Astrocyte (in vitro differentiated cells and primary cell): Measurements from ENCODE around the gene PPP2R2B. TPM values are rescaled to one million over a fixed set of nuclear protein-coding genes. Genes with fewer than 3 reads are reported as not detected.

Experiments used
- DNase-seq: peaks from one replicate; pipeline ENCODE4 v3.0.0-alpha.2; 2010; ENCODE audit warnings: low read depth
- FAIRE-seq: peaks from 2 replicates; lab custom pipeline; 2011; peaks lifted over from hg19 to GRCh38; lab: Jason Lieb, UNC
- H2AFZ ChIP-seq: 2 replicates; pipeline ENCODE4 v1.6.0; 2012; ENCODE audit warnings: low read depth, low read length, inconsistent platforms
- H3K27ac ChIP-seq: 2 replicates; pipeline ENCODE4 v1.5.1; 2011; ENCODE audit warnings: low read depth, low read length, inconsistent platforms
- H3K27me3 ChIP-seq: 2 replicates; pipeline ENCODE4 v1.6.0; 2011; ENCODE audit warnings: low read length, inconsistent platforms; ENCODE audit not compliant: insufficient read depth
- H3K36me3 ChIP-seq: 2 replicates; pipeline ENCODE4 v1.5.1; 2011; ENCODE audit warnings: low read length, inconsistent platforms; ENCODE audit not compliant: insufficient read depth
- H3K4me1 ChIP-seq: 2 replicates; pipeline ENCODE4 v1.5.1; 2011; ENCODE audit warnings: low read length, inconsistent platforms; ENCODE audit not compliant: insufficient read depth
- H3K4me2 ChIP-seq: 2 replicates; pipeline ENCODE4 v1.6.0; 2012; ENCODE audit warnings: low read length, inconsistent platforms
- H3K4me3 ChIP-seq: 2 replicates; pipeline ENCODE4 v1.5.1; 2011; ENCODE audit warnings: low read depth, mild to moderate bottlenecking, low read length, inconsistent platforms; ENCODE audit not compliant: insufficient read depth
- H3K79me2 ChIP-seq: 2 replicates; pipeline ENCODE4 v1.6.0; 2012; ENCODE audit warnings: mild to moderate bottlenecking, low read length, inconsistent platforms; ENCODE audit not compliant: insufficient read depth
- H3K9ac ChIP-seq: 2 replicates; pipeline ENCODE4 v1.6.0; 2012; ENCODE audit warnings: mild to moderate bottlenecking, low read length, inconsistent platforms
- H3K9me3 ChIP-seq: 2 replicates; pipeline ENCODE4 v1.5.1; 2012; ENCODE audit warnings: low read depth, mild to moderate bottlenecking, low read length, inconsistent platforms; ENCODE audit not compliant: insufficient read depth
- H4K20me1 ChIP-seq: 2 replicates; pipeline ENCODE4 v1.6.0; 2012; ENCODE audit warnings: low read length, inconsistent platforms; ENCODE audit not compliant: insufficient read depth
- H3K27ac Mint-ChIP-seq: one replicate; pipeline ENCODE4 v1.8.0; 2021; ENCODE audit warnings: mild to moderate bottlenecking, mixed read lengths; ENCODE audit not compliant: unreplicated experiment
- H3K27me3 Mint-ChIP-seq: one replicate; pipeline ENCODE4 v1.8.0; 2021; ENCODE audit warnings: low read depth, mixed read lengths; ENCODE audit not compliant: unreplicated experiment
- H3K36me3 Mint-ChIP-seq: one replicate; pipeline ENCODE4 v1.8.0; 2021; ENCODE audit warnings: low read depth, mixed read lengths; ENCODE audit not compliant: unreplicated experiment
- H3K4me1 Mint-ChIP-seq: one replicate; pipeline ENCODE4 v1.8.0; 2021; ENCODE audit warnings: low read depth, mixed read lengths; ENCODE audit not compliant: unreplicated experiment
- H3K4me3 Mint-ChIP-seq: one replicate; pipeline ENCODE4 v1.8.0; 2021; ENCODE audit warnings: mild to moderate bottlenecking, moderate library complexity, mixed read lengths; ENCODE audit not compliant: unreplicated experiment
- H3K9me3 Mint-ChIP-seq: one replicate; pipeline ENCODE4 v1.8.0; 2021; ENCODE audit warnings: mild to moderate bottlenecking, mixed read lengths; ENCODE audit not compliant: unreplicated experiment
- EZH2 ChIP-seq: IDR thresholded peaks from 2 replicates; pipeline ENCODE4 v1.6.1; 2012; ENCODE audit warnings: mild to moderate bottlenecking, low read length, inconsistent platforms; ENCODE audit not compliant: insufficient read depth
- total RNA-seq: library from RNA; stranded (reverse); gene quantifications from 2 replicates; pipeline ENCODE4 v1.2.1, GENCODE V29; 2021
- TF ChIP-seq, protein P1 (sequence below): IDR thresholded peaks from 2 replicates; pipeline ENCODE4 v1.5.1; 2011; ENCODE audit warnings: low read depth, mild to moderate bottlenecking, inconsistent platforms, low read length, moderate library complexity; ENCODE audit not compliant: insufficient read depth

PPP2R2B gene
- total RNA-seq, 1 donor from 2014 or later: 5.2 TPM

DNA sequence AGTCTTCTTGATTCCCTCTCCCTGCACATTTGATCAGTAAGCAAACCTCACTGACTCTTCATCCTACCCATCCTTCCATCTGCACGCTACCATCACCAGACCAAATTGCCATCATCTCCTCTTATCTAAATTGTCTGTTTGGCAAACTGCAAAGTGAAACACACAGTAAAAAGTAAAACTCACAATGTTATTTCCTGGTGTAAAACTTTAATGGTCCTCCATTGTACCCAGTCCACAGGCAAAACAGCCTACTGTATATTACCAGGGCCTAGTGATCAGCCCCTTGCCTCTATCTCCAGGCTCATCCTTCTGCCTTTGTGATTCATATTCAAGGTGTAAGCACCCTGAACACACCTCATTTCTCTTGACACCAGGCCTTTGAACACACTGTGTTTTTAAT is 279.3 kb downstream of the PPP2R2B start:
- Histone ChIP-seq H3K4me2 (no peak overlapping the region), H3K27me3 (no peaks in the 10 kb centered on the region), H3K79me2 (no peaks in the 10 kb centered on the region), H2AFZ (no peak overlapping the region), H3K9me3 (no peaks in the 10 kb centered on the region), H3K4me3 (no peak overlapping the region), H4K20me1 (no peaks in the 10 kb centered on the region), H3K27ac (no peak overlapping the region), H3K4me1 (no peaks in the 10 kb centered on the region), H3K9ac (no peak overlapping the region), H3K36me3 (no peaks in the 10 kb centered on the region)
- H3K36me3 Mint-ChIP-seq: no peaks in the 10 kb centered on the region
- H3K27me3 Mint-ChIP-seq: no peaks in the 10 kb centered on the region
- TF ChIP-seq, protein P1, sequence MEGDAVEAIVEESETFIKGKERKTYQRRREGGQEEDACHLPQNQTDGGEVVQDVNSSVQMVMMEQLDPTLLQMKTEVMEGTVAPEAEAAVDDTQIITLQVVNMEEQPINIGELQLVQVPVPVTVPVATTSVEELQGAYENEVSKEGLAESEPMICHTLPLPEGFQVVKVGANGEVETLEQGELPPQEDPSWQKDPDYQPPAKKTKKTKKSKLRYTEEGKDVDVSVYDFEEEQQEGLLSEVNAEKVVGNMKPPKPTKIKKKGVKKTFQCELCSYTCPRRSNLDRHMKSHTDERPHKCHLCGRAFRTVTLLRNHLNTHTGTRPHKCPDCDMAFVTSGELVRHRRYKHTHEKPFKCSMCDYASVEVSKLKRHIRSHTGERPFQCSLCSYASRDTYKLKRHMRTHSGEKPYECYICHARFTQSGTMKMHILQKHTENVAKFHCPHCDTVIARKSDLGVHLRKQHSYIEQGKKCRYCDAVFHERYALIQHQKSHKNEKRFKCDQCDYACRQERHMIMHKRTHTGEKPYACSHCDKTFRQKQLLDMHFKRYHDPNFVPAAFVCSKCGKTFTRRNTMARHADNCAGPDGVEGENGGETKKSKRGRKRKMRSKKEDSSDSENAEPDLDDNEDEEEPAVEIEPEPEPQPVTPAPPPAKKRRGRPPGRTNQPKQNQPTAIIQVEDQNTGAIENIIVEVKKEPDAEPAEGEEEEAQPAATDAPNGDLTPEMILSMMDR: no peak
- no peak for TF ChIP-seq EZH2
- no peak overlapping the region for H3K27ac Mint-ChIP-seq
- no peak for FAIRE-seq
- DNase-seq: no peak
- H3K4me3 Mint-ChIP-seq: no peak overlapping the region
- H3K4me1 Mint-ChIP-seq: no peaks in the 10 kb centered on the region
- no peaks in the 10 kb centered on the region for H3K9me3 Mint-ChIP-seq

DNA sequence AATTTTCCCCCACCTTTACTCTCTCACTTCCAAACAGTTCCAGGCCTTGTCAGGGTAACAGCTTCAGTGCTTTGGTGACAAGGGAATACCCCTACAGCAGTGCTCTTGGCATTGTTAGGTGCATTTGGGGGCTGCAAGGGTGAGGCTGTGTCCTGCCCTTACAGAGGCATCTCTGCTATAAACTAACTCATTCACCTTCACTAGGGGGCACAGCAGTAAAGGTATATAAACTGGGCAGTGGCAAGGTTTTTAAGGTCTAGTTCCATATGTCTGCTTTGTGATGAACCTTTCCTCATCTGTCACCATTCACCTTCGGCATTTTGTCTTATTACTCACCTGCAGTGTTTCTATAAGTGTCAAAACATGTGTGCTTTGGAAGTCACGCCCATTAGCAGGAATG is 283.5 kb downstream of the PPP2R2B start:
- no peaks in the 10 kb centered on the region for H3K27me3 ChIP-seq
- no peaks in the 10 kb centered on the region for H3K4me1 ChIP-seq
- no peak overlapping the region for H3K9ac ChIP-seq
- H3K4me3 ChIP-seq: no peak overlapping the region
- DNase-seq (no peak), FAIRE-seq (no peak)
- H3K4me2 ChIP-seq: no peak overlapping the region
- no peak overlapping the region for H3K27ac ChIP-seq
- no peak overlapping the region for H3K4me3 Mint-ChIP-seq
- no peak overlapping the region for H2AFZ ChIP-seq
- H3K36me3 Mint-ChIP-seq: no peaks in the 10 kb centered on the region
- H3K4me1 Mint-ChIP-seq: peaks cover 5% of the 10 kb centered on the region
- no peaks in the 10 kb centered on the region for H3K27me3 Mint-ChIP-seq
- H3K79me2 ChIP-seq: no peaks in the 10 kb centered on the region
- H4K20me1 ChIP-seq: no peaks in the 10 kb centered on the region
- peaks cover 1% of the 10 kb centered on the region for H3K9me3 Mint-ChIP-seq
- no peaks in the 10 kb centered on the region for H3K9me3 ChIP-seq
- no peak overlapping the region for H3K27ac Mint-ChIP-seq
- no peaks in the 10 kb centered on the region for H3K36me3 ChIP-seq
- TF ChIP-seq, protein P1: no peak
- no peak for TF ChIP-seq EZH2

DNA sequence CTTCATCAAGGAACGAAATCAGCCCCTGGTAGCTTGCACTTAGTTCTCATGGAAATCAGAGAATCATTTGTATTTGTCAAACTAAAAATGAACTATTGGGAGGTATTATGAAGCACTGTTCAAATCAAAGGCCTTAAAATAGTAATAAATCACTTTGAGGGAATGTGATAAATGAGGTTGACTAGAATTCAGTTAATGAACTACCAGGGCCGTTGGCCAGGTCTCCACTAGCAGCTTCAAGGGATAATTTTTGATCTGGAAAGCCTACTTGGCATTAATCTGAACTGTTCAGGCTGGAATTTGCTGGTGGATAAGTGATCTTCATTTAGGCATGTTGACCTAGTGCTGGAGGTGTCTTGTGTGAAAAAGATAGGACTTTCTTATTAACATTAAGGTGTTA is 286.2 kb downstream of the PPP2R2B start:
- no peak overlapping the region for H3K27ac Mint-ChIP-seq
- Histone ChIP-seq H3K4me1 (no peaks in the 10 kb centered on the region), H3K27me3 (no peaks in the 10 kb centered on the region), H3K27ac (no peak overlapping the region), H2AFZ (no peak overlapping the region), H3K4me3 (no peak overlapping the region), H3K4me2 (no peak overlapping the region), H4K20me1 (no peaks in the 10 kb centered on the region), H3K9ac (no peak overlapping the region), H3K79me2 (no peaks in the 10 kb centered on the region), H3K36me3 (no peaks in the 10 kb centered on the region), H3K9me3 (no peaks in the 10 kb centered on the region)
- H3K27me3 Mint-ChIP-seq: no peaks in the 10 kb centered on the region
- TF ChIP-seq EZH2: no peak
- TF ChIP-seq, protein P1: no peak
- H3K4me3 Mint-ChIP-seq: no peak overlapping the region
- H3K9me3 Mint-ChIP-seq: peaks cover 1% of the 10 kb centered on the region
- H3K4me1 Mint-ChIP-seq: peaks cover 12% of the 10 kb centered on the region
- DNase-seq: no peak
- H3K36me3 Mint-ChIP-seq: no peaks in the 10 kb centered on the region
- no peak for FAIRE-seq
